ENCODE data around the gene BICRA. TPM values are rescaled to one million over a fixed set of nuclear protein-coding genes. Genes with fewer than 3 reads are reported as not detected.
A peak's percentile ranks its signal among the peaks of the same experiment; 100 is the strongest.

The BICRA gene
- total and polyA plus RNA-seq, 9 of the 15 experiments (the other 6 are each of a cell fraction or from before 2014, with no cell fraction given) = 0.01 to 8.8 (median 1.2) TPM

- TF ChIP-seq MGA (IDR thresholded peaks at IDR 0.05) (no peak), NR2C2 (CRISPR knock-in tag; IDR thresholded peaks at IDR 0.05) (no peak), NR2C2 (tag; IDR thresholded peaks at IDR 0.05) (no peak), YY1 (IDR thresholded peaks at IDR 0.05; ENCODE audit: borderline replicate concordance in 1 of 3, control insufficient read depth in 1 of 3, extremely low read depth in 1 of 3, insufficient read depth in 3 of 3, insufficient read length in 1 of 3, insufficient replicate concordance in 2 of 3, low read depth in 1 of 3, low read length in 2 of 3) (peak in 1 of 3 experiments; percentile 24), CHD2 (IDR thresholded peaks at IDR 0.05; ENCODE audit: low read depth, low read length) (no peak), ZFP1 (CRISPR knock-in tag; IDR thresholded peaks at IDR 0.05) (no peak), RNF2 (IDR thresholded peaks at IDR 0.05) (no peak), CBX5 (IDR thresholded peaks at IDR 0.05; ENCODE audit: borderline replicate concordance, low read depth) (no peak), KAT2B (IDR thresholded peaks at IDR 0.05; ENCODE audit: low read depth, low read length) (no peak), ESRRA (IDR thresholded peaks at IDR 0.05; ENCODE audit: borderline replicate concordance, low read depth) (no peak), MLX (CRISPR knock-in tag; conservative IDR thresholded peaks at IDR 0.05) (no peak), GTF2F1 (IDR thresholded peaks at IDR 0.05; ENCODE audit: low read depth, low read length) (no peak), ZNF766 (CRISPR knock-in tag; conservative IDR thresholded peaks at IDR 0.05) (no peak), CHD1 (IDR thresholded peaks at IDR 0.05; ENCODE audit: low read length) (no peak), GATAD2A (IDR thresholded peaks at IDR 0.05) (no peak)
Observed at GRCh38 chr19:47697863-47698609, 89.1 kb downstream of the BICRA start (continued).

Data from K562 (cell line).